KMS-11 (cell line): Measurements from ENCODE around the gene TMEM163.

Source experiments
- H2AFZ ChIP-seq: fragments of 200-600 bp; sonication (generic); 2 replicates; pipeline ENCODE4 v1.6.1; 2016; ENCODE audit warnings: antibody characterized with exemption, mixed run types, low read depth
- H3K27ac ChIP-seq: fragments of 200-600 bp; sonication (generic); 2 replicates; pipeline ENCODE4 v1.6.1; 2016; ENCODE audit warnings: mild to moderate bottlenecking, mixed run types
- H3K27me3 ChIP-seq: fragments of 200-600 bp; sonication (generic); 2 replicates; pipeline ENCODE4 v1.6.1; 2017; ENCODE audit warnings: mild to moderate bottlenecking, low read depth, mixed run types, moderate library complexity; ENCODE audit not compliant: insufficient read depth
- H3K36me3 ChIP-seq: fragments of 200-600 bp; sonication (generic); 2 replicates; pipeline ENCODE4 v1.6.1; 2017; ENCODE audit warnings: mild to moderate bottlenecking, mixed run types; ENCODE audit not compliant: insufficient read depth
- H3K4me1 ChIP-seq: fragments of 200-600 bp; sonication (generic); 2 replicates; pipeline ENCODE4 v1.6.1; 2016; ENCODE audit warnings: mild to moderate bottlenecking, low read depth, mixed run types; ENCODE audit not compliant: poor library complexity, severe bottlenecking
- H3K4me2 ChIP-seq: fragments of 200-600 bp; sonication (generic); 2 replicates; pipeline ENCODE4 v1.7.0; 2016; ENCODE audit warnings: mild to moderate bottlenecking, mixed run types
- H3K4me3 ChIP-seq: fragments of 200-600 bp; sonication (generic); IDR thresholded peaks from 2 replicates; pipeline ENCODE4 v1.6.1; 2017; ENCODE audit warnings: low read depth, low read length, mixed read lengths; ENCODE audit not compliant: insufficient read depth
- H3K79me2 ChIP-seq: fragments of 200-600 bp; sonication (generic); 2 replicates; pipeline ENCODE4 v1.6.1; 2016; ENCODE audit warnings: low read depth, mixed run types; ENCODE audit not compliant: insufficient read depth
- H3K9ac ChIP-seq: fragments of 200-600 bp; sonication (generic); 2 replicates; pipeline ENCODE4 v1.6.1; 2016; ENCODE audit warnings: mild to moderate bottlenecking, mixed run types
- H4K20me1 ChIP-seq: fragments of 200-600 bp; sonication (generic); 2 replicates; pipeline ENCODE4 v1.6.1; 2016; ENCODE audit warnings: mild to moderate bottlenecking, mixed run types; ENCODE audit not compliant: insufficient read depth
- TF ChIP-seq, protein P1 (sequence below): fragments of 200-600 bp; sonication (generic); conservative IDR thresholded peaks from 2 replicates; pipeline ENCODE4 v1.6.1; 2017; ENCODE audit warnings: low read depth, mild to moderate bottlenecking, antibody characterized with exemption, low read length, moderate library complexity, mixed read lengths

TMEM163 gene

DNA sequence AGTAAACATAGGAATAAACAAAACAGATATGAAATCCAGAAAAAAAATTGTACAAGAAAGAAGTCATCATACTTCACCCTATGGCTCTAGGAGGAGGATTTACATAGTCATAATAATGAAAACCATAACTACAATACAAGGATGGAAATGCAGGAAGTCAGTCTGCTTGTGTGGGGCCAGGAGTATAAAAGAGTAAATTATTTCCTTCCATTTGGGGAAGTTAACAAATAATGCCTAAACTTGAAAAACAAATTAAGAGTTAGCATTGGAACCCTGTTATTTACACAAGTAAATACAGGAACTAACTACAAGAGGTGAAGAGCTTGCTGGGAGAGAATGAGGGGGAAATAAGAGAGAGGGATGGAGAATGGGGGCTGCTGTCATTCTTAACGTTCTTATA, 15.4 kb downstream of the TMEM163 start:
- no peaks in the 10 kb centered on the region for H3K79me2 ChIP-seq
- no peak overlapping the region for H3K4me3 ChIP-seq
- no peak overlapping the region for H3K9ac ChIP-seq
- TF ChIP-seq, protein P1, sequence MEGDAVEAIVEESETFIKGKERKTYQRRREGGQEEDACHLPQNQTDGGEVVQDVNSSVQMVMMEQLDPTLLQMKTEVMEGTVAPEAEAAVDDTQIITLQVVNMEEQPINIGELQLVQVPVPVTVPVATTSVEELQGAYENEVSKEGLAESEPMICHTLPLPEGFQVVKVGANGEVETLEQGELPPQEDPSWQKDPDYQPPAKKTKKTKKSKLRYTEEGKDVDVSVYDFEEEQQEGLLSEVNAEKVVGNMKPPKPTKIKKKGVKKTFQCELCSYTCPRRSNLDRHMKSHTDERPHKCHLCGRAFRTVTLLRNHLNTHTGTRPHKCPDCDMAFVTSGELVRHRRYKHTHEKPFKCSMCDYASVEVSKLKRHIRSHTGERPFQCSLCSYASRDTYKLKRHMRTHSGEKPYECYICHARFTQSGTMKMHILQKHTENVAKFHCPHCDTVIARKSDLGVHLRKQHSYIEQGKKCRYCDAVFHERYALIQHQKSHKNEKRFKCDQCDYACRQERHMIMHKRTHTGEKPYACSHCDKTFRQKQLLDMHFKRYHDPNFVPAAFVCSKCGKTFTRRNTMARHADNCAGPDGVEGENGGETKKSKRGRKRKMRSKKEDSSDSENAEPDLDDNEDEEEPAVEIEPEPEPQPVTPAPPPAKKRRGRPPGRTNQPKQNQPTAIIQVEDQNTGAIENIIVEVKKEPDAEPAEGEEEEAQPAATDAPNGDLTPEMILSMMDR: no peak
- H3K27me3 ChIP-seq: no peaks in the 10 kb centered on the region
- no peaks in the 10 kb centered on the region for H3K4me1 ChIP-seq
- no peaks in the 10 kb centered on the region for H4K20me1 ChIP-seq
- no peaks in the 10 kb centered on the region for H3K36me3 ChIP-seq
- no peak overlapping the region for H3K27ac ChIP-seq
- H2AFZ ChIP-seq: no peak overlapping the region
- H3K4me2 ChIP-seq: no peak overlapping the region

DNA sequence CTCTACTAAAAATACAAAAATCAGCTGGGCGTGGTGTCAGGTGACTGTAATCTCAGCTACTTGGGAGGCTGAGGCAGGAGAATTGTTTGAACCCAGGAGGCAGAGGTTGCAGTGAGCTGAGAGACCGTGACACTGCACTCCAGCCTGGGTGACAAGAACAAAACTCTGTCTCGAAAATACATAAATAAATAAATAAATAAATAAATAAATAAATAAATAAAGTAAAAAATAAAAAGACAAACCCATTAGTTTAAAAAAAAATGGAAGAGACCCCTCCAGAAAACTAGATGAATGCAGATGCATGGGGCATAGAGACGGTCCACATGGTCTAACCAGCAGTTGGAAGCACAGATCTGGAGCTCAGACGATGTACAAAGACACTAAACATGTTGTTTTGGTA, 18.1 kb downstream of the TMEM163 start:
- Histone ChIP-seq H3K4me1 (no peaks in the 10 kb centered on the region), H3K27me3 (no peaks in the 10 kb centered on the region), H2AFZ (no peak overlapping the region), H3K4me3 (no peak overlapping the region), H3K9ac (no peak overlapping the region), H3K79me2 (no peaks in the 10 kb centered on the region), H3K36me3 (no peaks in the 10 kb centered on the region), H4K20me1 (no peaks in the 10 kb centered on the region), H3K4me2 (no peak overlapping the region), H3K27ac (no peak overlapping the region)
- TF ChIP-seq, protein P1: no peak

DNA sequence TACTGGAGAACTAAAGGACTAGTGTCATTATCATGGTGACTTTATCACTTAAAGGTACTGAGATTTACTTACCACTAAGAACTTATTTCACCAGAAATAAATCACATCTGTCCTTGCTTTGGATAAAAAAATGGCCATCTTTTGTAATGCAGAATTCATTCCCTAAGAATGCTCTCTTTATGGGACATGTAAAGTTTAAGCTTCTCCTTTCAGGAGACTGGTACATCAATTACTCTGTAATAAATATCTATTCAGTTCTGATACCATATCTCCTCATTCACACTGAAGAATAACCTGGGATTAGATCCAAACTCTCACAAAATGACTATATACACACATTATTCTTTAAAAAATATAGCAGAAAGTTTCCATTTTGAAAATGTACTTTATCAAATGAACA, 24.4 kb downstream of the TMEM163 start:
- Histone ChIP-seq H4K20me1 (no peaks in the 10 kb centered on the region), H2AFZ (no peak overlapping the region), H3K27me3 (no peaks in the 10 kb centered on the region), H3K4me3 (no peak overlapping the region), H3K9ac (no peak overlapping the region), H3K27ac (no peak overlapping the region), H3K4me1 (no peaks in the 10 kb centered on the region), H3K36me3 (no peaks in the 10 kb centered on the region), H3K4me2 (no peak overlapping the region), H3K79me2 (no peaks in the 10 kb centered on the region)
- TF ChIP-seq, protein P1: no peak

DNA sequence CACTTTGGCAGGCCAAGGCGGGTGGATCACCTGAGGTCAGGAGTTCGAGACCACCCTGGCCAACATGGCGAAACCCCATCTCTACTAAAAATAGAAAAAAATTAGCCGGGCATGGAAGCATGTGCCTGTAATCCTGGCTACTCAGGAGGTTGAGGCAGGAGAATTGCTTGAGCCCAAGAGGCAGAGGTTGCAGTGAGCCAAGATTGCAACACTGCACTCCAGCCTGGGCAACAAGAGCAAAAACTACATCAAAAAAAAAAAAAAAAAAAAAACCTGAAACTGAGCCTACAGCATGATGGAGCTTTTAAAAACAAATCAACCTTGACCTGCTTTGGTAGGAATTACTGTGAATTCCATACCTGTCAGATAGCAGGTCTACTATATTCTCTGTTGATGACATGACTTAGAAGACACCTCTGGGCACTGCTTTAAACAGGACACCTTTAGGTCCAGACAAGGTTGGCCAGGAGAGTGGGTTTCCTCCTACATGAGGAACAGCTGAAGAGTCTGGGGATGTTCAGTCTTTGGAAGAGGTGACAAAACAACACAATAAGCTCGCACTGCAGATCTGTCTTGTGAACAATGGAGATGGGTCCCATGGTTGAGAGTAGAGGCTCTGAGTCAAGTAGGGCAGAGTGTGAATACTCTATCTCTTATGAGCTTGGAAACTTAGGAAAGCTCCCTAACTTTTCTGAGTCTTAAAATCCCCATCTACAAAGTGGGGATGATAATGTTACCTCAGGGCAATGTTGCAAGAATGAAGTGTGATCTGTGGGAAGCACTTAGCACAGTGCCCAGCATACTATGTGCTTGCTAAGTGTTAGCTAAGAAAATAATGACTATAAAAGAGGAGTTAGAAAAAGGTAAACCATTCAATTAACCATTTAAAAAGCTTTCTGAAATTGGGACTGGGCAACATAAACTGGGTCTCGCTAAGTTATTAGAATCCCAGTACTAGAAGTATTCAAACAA, 25.2 kb downstream of the TMEM163 start:
- H3K79me2 ChIP-seq: no peaks in the 10 kb centered on the region
- H3K36me3 ChIP-seq: no peaks in the 10 kb centered on the region

More for the DNA sequence above, 25.2 kb downstream of the TMEM163 start:
- H3K4me1 ChIP-seq: no peaks in the 10 kb centered on the region
- H4K20me1 ChIP-seq: no peaks in the 10 kb centered on the region
- no peak overlapping the region for H2AFZ ChIP-seq
- H3K27me3 ChIP-seq: no peaks in the 10 kb centered on the region
- no peak overlapping the region for H3K4me2 ChIP-seq
- TF ChIP-seq, protein P1: no peak
- no peak overlapping the region for H3K27ac ChIP-seq
- H3K9ac ChIP-seq: no peak overlapping the region
- H3K4me3 ChIP-seq: no peak overlapping the region
